Measurements from ENCODE around the gene OTOP3.

OTOP3 gene

DNA sequence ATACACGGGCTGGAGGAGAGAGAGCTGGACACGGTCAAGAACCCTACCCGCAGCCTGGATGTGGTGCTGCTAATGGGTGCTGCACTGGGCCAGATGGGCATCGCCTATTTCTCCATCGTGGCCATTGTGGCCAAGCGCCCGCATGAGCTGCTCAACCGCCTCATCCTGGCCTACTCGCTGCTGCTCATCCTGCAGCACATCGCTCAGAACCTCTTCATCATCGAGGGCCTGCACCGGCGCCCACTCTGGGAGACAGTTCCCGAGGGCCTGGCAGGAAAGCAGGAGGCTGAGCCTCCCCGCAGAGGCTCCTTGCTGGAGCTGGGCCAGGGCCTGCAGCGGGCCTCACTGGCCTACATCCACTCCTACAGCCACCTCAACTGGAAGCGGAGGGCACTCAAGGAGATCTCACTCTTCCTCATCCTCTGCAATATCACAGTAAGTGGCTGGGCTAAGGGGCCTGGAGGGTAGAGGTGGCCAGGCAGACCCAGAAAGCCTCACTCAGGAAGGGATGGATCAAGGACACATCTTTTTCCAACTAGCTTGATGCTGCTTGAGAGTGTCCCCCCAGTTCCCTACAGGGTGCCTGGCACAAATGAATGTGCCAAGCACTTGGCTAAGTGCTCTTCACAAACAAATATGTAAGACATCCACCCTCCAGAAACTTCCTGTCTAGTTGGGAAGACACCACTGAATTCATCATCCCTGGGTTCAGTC, 11.5 kb downstream of the OTOP3 start:
- Histone ChIP-seq H3K27me3 (peaks cover 87% of the 10 kb centered on the region), H3K9me3 (no peaks in the 10 kb centered on the region), H3K36me3 (no peaks in the 10 kb centered on the region), H3K4me1 (ENCODE audit: control insufficient read depth in 1 of 2, insufficient read depth in 1 of 2, low read depth in 1 of 2, low read length in 1 of 2) (no peaks in the 10 kb centered on the region), H3K4me3 (ENCODE audit: low read depth in 1 of 2, low read length in 1 of 2) (no peak overlapping the region), H3K27ac (no peak overlapping the region)
- TF ChIP-seq, protein P1, sequence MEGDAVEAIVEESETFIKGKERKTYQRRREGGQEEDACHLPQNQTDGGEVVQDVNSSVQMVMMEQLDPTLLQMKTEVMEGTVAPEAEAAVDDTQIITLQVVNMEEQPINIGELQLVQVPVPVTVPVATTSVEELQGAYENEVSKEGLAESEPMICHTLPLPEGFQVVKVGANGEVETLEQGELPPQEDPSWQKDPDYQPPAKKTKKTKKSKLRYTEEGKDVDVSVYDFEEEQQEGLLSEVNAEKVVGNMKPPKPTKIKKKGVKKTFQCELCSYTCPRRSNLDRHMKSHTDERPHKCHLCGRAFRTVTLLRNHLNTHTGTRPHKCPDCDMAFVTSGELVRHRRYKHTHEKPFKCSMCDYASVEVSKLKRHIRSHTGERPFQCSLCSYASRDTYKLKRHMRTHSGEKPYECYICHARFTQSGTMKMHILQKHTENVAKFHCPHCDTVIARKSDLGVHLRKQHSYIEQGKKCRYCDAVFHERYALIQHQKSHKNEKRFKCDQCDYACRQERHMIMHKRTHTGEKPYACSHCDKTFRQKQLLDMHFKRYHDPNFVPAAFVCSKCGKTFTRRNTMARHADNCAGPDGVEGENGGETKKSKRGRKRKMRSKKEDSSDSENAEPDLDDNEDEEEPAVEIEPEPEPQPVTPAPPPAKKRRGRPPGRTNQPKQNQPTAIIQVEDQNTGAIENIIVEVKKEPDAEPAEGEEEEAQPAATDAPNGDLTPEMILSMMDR (IDR thresholded peaks at IDR 0.05), result no peak

DNA sequence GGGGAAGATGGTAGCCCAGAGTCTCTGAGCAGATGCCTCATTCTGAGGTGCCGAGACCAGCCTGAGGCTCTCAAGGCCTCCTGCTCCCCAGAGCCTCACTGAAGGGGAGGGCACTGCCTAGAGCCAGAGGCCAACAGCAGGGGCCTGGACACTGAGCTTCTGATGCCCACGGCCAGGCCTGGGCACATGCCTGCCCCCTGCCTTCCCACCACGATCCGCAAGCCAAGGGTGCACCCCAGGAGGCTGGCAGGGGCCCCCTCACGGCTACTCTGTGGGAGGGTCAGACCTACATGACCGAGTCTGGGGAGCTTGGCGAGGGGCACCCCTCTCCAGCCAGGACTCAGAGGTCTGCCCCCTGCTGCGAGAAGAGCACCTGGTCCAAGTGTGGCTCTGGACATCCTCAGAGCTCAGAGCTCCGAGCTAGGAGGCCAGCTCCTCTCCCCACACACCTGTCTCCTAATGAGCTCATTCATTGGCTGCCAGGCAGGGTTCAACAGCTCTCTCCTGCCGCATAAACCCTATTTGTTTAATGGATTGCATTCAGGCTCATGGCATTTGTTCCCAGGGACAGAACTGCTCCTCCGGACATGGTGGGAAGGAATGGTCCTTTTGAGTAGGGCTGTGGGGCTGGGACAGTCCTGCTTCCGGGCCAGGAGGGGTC, 13.9 kb downstream of the OTOP3 start:
- no peaks in the 10 kb centered on the region for H3K9me3 ChIP-seq
- TF ChIP-seq, protein P1 (IDR thresholded peaks at IDR 0.05), result no peak
- no peak overlapping the region for H3K4me3 ChIP-seq (ENCODE audit: low read depth in 1 of 2, low read length in 1 of 2)
- peaks cover 74% of the 10 kb centered on the region for H3K27me3 ChIP-seq
- H3K4me1 ChIP-seq (ENCODE audit: control insufficient read depth in 1 of 2, insufficient read depth in 1 of 2, low read depth in 1 of 2, low read length in 1 of 2), result no peaks in the 10 kb centered on the region
- H3K36me3 ChIP-seq, result no peaks in the 10 kb centered on the region
- no peak overlapping the region for H3K27ac ChIP-seq

DNA sequence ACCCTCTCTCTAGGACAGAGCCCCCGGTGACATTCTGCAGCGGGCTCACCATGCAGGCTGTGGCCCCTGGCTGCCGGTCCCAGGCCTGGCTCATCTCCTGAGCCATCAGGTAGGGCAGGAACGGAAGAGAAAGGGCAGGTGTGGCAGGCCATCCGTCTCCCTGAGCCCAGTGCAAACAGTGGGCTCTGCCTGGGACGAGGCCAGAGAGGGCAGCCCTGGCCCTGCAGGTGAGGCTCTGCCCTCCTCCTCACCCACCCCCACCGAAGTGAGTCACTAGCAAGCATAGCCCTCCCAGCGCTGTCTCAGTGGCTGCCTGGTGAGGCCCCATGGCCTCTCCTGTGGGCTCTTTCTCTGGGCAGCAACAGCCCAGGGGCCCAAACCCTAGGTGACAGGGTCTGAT, 14.5 kb downstream of the OTOP3 start:
- no peaks in the 10 kb centered on the region for H3K9me3 ChIP-seq
- no peaks in the 10 kb centered on the region for H3K36me3 ChIP-seq
- no peak overlapping the region for H3K27ac ChIP-seq
- peaks cover 68% of the 10 kb centered on the region for H3K27me3 ChIP-seq
- TF ChIP-seq, protein P1 (IDR thresholded peaks at IDR 0.05), result no peak
- H3K4me3 ChIP-seq (ENCODE audit: low read depth in 1 of 2, low read length in 1 of 2), result no peak overlapping the region
- H3K4me1 ChIP-seq (ENCODE audit: control insufficient read depth in 1 of 2, insufficient read depth in 1 of 2, low read depth in 1 of 2, low read length in 1 of 2), result no peaks in the 10 kb centered on the region

DNA sequence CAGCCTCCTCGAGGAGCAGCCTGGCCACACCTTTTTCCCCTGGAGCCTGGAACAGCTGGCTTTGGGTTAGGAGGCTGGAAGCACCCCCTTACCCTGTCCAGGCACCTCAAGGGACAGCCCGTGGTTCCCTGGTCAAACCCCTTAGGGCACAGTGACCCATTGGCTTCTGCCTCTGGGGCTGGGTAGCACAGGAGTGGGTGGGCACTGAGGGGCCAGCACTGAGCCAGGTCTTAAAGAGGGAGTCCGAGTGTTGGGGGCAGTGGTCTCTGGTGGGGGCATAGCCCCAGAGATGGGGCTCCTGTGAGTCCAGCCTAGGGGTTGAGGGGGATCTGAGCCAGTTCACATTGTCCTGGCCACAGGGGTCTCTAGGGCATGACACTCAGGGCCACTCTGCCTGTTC, 15.4 kb downstream of the OTOP3 start:
- Histone ChIP-seq H3K9me3 (no peaks in the 10 kb centered on the region), H3K4me3 (ENCODE audit: low read depth in 1 of 2, low read length in 1 of 2) (no peak overlapping the region), H3K4me1 (ENCODE audit: control insufficient read depth in 1 of 2, insufficient read depth in 1 of 2, low read depth in 1 of 2, low read length in 1 of 2) (no peaks in the 10 kb centered on the region), H3K36me3 (no peaks in the 10 kb centered on the region), H3K27me3 (peaks cover 60% of the 10 kb centered on the region), H3K27ac (no peak overlapping the region)
- TF ChIP-seq, protein P1 (IDR thresholded peaks at IDR 0.05), result no peak

DNA sequence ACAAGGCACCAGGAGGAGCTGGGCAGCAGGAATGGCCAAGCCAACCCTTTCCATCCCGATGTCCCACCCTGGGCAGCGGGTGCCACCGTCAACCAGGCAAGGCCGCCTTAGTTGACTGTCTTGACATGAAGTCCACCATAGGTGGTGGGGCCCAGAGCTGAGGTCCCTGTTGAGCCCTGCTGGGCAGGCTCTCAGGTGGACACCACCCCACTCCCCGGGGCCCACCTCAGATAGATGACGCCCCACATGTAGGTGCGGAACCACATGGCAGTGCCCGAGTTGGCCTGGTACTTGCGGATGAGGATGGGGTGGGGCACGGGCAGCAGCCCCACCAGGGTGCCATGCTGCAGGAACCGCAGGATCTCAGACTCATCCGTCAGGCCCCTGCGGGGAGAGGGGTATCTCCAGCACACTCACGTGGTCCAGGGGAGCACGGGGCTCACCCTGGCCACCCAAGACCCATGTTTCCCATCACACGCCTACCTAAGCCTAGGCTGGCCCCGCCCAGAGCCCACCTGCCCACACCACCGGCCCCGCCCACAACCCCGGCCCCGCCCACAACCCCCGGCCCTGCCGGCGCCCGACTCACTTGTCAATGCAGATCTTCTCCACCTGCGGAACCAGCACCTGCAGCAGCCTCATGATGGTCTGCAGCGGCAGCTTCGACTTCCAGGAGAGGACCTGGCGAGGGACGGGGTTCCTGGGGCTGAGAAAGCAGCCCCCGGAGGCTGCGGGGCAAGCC, 16.2 kb downstream of the OTOP3 start:
- no peaks in the 10 kb centered on the region for H3K36me3 ChIP-seq
- peaks cover 6% of the 10 kb centered on the region for H3K9me3 ChIP-seq
- peaks cover 52% of the 10 kb centered on the region for H3K27me3 ChIP-seq
- no peak overlapping the region for H3K4me3 ChIP-seq (ENCODE audit: low read depth in 1 of 2, low read length in 1 of 2)
- H3K4me1 ChIP-seq (ENCODE audit: control insufficient read depth in 1 of 2, insufficient read depth in 1 of 2, low read depth in 1 of 2, low read length in 1 of 2), result no peaks in the 10 kb centered on the region
- TF ChIP-seq, protein P1 (IDR thresholded peaks at IDR 0.05), result no peak
- no peak overlapping the region for H3K27ac ChIP-seq

All from neutrophil (primary cell).